ENCODE data around the gene COL5A3. TPM values are rescaled to one million over a fixed set of nuclear protein-coding genes. Genes with fewer than 3 reads are reported as not detected.
A peak's percentile ranks its signal among the peaks of the same experiment; 100 is the strongest.

The COL5A3 gene
- total RNA-seq, 1 donor from 2014 or later = not detected

- intact Hi-C loops (cut with micrococcal nuclease) = no loop called here
- ChIA-PET POLR2A (no interaction called here), CTCF (no interaction called here)
- peaks cover 8% of the 10 kb centered on the region for H3K9me3 Mint-ChIP-seq
- H3K4me1 Mint-ChIP-seq = peaks cover 9% of the 10 kb centered on the region
- no peak overlapping the region for H3K27ac Mint-ChIP-seq
- H3K36me3 Mint-ChIP-seq (ENCODE audit: low read depth) = no peaks in the 10 kb centered on the region
- no peak for DNase-seq
- H3K27me3 Mint-ChIP-seq = peaks cover 37% of the 10 kb centered on the region
- no peak overlapping the region for H3K4me3 Mint-ChIP-seq
- ATAC-seq (ENCODE audit: low read depth) = no peak
- TF ChIP-seq CTCF (IDR thresholded peaks at IDR 0.05) = no peak
Observed at GRCh38 chr19:9941231-9941630, 69.1 kb downstream of the COL5A3 start.

GRCh38 chr19:9940778-9941177, 69.5 kb downstream of the COL5A3 start:
- Mint-ChIP-seq H3K36me3 (ENCODE audit: low read depth) (no peaks in the 10 kb centered on the region), H3K27ac (no peak overlapping the region), H3K9me3 (peaks cover 8% of the 10 kb centered on the region), H3K4me3 (no peak overlapping the region), H3K4me1 (peaks cover 10% of the 10 kb centered on the region), H3K27me3 (peaks cover 38% of the 10 kb centered on the region)
- TF ChIP-seq CTCF (IDR thresholded peaks at IDR 0.05) = no peak
- ATAC-seq (ENCODE audit: low read depth) = no peak
- POLR2A ChIA-PET = no interaction called here
- CTCF ChIA-PET = no interaction called here
- intact Hi-C loops (cut with micrococcal nuclease) = no loop called here
- DNase-seq = no peak

- H3K27ac Mint-ChIP-seq = no peak overlapping the region
- no peaks in the 10 kb centered on the region for H3K36me3 Mint-ChIP-seq (ENCODE audit: low read depth)
- H3K4me1 Mint-ChIP-seq = peaks cover 20% of the 10 kb centered on the region
- peaks cover 8% of the 10 kb centered on the region for H3K9me3 Mint-ChIP-seq
- peaks cover 50% of the 10 kb centered on the region for H3K27me3 Mint-ChIP-seq
- no peak overlapping the region for H3K4me3 Mint-ChIP-seq
- ChIA-PET POLR2A (no interaction called here), CTCF (no interaction called here)
- intact Hi-C loops (cut with micrococcal nuclease) = no loop called here
- DNase-seq (no peak), ATAC-seq (ENCODE audit: low read depth) (no peak)
- TF ChIP-seq CTCF (IDR thresholded peaks at IDR 0.05) = no peak
Observed at GRCh38 chr19:9939301-9939913, 70.9 kb downstream of the COL5A3 start.

- Mint-ChIP-seq H3K27me3 (peaks cover 54% of the 10 kb centered on the region), H3K27ac (no peak overlapping the region), H3K4me3 (peak overlapping the region; percentile 70), H3K36me3 (ENCODE audit: low read depth) (no peaks in the 10 kb centered on the region), H3K9me3 (peaks cover 3% of the 10 kb centered on the region), H3K4me1 (peaks cover 23% of the 10 kb centered on the region)
- ChIA-PET CTCF (no interaction called here), POLR2A (no interaction called here)
- no peak for TF ChIP-seq CTCF (IDR thresholded peaks at IDR 0.05)
- intact Hi-C loops (cut with micrococcal nuclease) = no loop called here
- DNase-seq (no peak), ATAC-seq (ENCODE audit: low read depth) (no peak)
Observed at GRCh38 chr19:9937001-9937411, 73.3 kb downstream of the COL5A3 start.

GRCh38 chr19:9936326-9937000, 73.8 kb downstream of the COL5A3 start, which contains the start of gene OLFM2:
TSS of gene OLFM2 (minus strand) at chr19:9936515. CDS start at chr19:9936366, 149 bp downstream.
- Mint-ChIP-seq H3K4me3 (peak within 1 kb of the TSS; percentile 70), H3K4me1 (peaks cover 23% of the 10 kb centered on the region), H3K27ac (peak within 1 kb of the TSS; percentile 7), H3K27me3 (peaks cover 56% of the 10 kb centered on the region), H3K9me3 (no peaks in the 10 kb centered on the region), H3K36me3 (ENCODE audit: low read depth) (no peaks in the 10 kb centered on the region)
- CTCF ChIA-PET = no interaction called here
- no peak for DNase-seq
- no peak for ATAC-seq (ENCODE audit: low read depth)
- TF ChIP-seq CTCF (IDR thresholded peaks at IDR 0.05) = no peak
- intact Hi-C loops (cut with micrococcal nuclease) = no loop called here
- POLR2A ChIA-PET = no interaction called here
